GM12801 (cell line): Measurements from ENCODE around the gene SLC5A3.

ENCODE experiments used
- TF ChIP-seq, protein P1 (sequence below): IDR thresholded peaks from one replicate; pipeline ENCODE4 v1.5.1; 2011; ENCODE audit warnings: control low read depth; ENCODE audit not compliant: insufficient read length; ENCODE audit errors: extremely low read depth

Gene SLC5A3

DNA sequence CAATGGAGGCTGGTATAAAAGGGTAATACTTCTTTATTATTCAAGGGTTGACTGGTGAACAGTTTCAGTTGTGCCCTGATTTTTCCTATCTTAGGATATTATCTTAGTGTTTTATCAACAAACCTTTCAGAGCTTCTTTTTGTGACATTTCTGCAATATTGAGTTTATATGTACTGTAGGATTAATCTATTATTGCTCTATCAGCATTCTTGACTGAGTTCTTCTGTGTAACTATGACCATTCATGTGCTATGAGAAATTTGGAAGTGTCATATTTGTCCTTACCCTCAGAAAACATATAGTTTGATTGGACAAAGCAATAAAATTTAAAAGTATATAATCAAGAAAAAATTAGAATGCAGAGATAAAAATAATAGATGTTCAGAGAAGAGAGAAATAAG is 25.5 kb upstream of the SLC5A3 start:
- TF ChIP-seq, protein P1, sequence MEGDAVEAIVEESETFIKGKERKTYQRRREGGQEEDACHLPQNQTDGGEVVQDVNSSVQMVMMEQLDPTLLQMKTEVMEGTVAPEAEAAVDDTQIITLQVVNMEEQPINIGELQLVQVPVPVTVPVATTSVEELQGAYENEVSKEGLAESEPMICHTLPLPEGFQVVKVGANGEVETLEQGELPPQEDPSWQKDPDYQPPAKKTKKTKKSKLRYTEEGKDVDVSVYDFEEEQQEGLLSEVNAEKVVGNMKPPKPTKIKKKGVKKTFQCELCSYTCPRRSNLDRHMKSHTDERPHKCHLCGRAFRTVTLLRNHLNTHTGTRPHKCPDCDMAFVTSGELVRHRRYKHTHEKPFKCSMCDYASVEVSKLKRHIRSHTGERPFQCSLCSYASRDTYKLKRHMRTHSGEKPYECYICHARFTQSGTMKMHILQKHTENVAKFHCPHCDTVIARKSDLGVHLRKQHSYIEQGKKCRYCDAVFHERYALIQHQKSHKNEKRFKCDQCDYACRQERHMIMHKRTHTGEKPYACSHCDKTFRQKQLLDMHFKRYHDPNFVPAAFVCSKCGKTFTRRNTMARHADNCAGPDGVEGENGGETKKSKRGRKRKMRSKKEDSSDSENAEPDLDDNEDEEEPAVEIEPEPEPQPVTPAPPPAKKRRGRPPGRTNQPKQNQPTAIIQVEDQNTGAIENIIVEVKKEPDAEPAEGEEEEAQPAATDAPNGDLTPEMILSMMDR, result no peak

DNA sequence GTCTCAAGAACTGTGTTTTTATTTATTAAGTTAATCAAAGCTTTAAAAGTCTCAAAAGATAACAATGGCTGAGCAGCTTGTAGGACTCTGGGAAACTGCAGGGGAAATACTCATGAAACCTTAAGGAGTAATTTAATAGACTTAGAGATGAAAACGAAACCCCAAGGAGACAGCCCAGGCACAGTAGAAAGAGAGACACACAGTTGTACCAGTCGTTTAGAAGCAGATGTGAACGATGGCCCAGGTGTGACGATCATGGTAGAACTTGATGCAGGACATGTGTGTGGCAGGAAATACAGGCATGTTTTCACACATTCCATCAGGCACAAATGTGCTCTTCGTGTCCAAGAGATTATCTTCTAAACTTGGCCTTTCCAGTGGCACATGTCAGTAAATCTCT is 21.2 kb upstream of the SLC5A3 start:
- TF ChIP-seq, protein P1, result no peak

DNA sequence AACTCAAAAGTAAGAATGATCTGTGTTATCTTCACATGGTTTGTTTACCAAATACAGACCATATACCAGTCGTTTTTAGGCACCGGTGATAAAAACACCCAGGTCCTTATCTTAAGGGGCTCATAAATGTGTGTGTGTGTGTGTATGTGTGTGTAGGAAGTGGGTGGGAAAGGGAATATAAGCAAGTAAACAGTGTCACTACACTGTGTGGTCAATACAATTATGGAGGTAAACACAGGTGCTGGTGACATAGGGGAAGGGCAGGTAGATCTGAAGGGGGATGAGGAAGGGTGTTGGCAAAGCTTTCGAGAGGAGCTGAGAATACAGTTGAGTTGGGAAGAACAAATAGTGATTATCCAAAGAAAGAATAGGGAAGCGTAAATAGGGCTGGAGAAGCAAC is 19.1 kb upstream of the SLC5A3 start:
- TF ChIP-seq, protein P1, result no peak

DNA sequence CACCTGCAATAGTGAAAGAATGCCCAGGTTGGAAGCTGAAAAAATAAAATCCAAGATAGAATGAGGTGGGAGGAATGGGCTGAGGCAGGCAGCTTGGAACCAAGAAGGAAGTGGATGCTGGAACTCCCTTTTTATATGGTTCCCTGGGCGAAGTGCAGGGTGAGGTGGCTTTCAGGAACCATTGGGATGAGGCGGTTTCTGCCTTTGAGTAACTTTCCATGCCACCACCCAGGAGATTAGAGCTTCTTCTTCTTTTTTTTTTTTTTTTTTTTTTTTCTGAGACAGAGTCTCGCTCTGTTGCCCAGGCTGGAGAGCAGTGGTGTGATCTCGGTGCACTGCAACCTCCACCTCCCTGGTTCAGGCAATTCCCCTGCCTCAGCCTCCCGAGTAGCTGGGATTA is 17.8 kb upstream of the SLC5A3 start:
- TF ChIP-seq, protein P1, result no peak

DNA sequence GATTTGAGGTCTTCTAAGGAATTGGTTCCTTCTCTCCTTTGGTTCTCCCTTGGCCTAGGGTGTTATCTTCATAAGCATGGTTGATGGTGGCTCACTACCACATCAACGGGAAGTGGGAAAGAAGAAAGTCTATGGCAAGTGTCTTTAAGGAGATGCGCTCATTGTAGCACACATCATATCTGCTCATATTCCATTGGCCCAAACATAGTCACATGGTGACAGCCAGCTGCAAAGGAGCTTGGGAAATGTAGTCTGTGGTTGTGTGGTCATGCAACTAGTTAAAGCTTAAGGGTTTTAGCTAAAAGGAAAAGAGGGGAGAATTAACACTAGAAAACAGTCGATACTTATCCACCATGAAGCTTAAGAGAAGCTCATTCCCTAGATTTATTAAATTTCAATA is 11.4 kb upstream of the SLC5A3 start:
- TF ChIP-seq, protein P1, result no peak

DNA sequence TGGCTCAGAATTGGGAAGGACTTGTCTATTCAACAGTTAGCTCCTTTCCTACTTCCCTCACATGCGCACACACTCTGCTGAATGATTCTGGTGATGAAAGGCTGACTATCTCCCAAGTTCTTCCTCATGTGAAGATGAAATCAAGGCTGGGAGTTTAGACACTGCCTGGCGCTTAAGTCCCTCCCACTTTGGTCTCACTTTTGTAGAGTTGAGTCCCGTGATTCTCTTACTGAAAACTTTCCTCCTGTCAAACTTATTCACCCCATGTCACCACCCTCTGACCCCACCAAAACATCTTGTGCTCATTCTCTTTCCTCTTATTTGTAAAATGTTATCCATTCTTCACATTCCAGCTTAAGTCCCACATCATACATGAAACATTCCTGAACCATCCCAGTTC is 8.4 kb upstream of the SLC5A3 start:
- TF ChIP-seq, protein P1, result no peak

DNA sequence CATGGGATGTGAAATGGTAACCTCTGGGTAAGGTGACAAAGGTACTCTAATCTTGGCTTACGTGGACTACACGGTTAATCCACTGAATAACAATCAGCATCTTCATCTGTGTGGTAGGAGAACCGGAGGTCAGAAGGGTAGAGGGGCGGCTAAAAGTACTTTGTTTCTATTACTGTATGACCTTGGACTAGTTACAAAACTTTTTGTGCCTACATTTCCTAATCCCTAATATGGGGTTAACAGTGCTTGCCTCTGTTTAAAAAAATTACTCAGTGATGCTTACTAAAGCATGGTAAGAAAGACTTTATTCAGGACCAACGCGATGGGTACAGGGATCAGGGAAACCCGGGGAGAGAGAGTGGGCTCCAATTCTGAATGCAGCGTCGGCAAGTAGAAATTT is 1.7 kb upstream of the SLC5A3 start:
- TF ChIP-seq, protein P1, result no peak
